ENCODE measurements around the gene C3orf33. TPM values are rescaled to one million over a fixed set of nuclear protein-coding genes. Genes with fewer than 3 reads are reported as not detected.

Gene C3orf33
- total RNA-seq, 3 donors from 2014 or later, result 1.7 to 3.3 (median 2.0) TPM

GRCh38 chr3:155753038-155753639 lies 52.9 kb downstream of the C3orf33 start:
- DNase-seq, result peak in 1 of 3 donors; percentile 23
- no peaks in the 10 kb centered on the region for H3K36me3 ChIP-seq (ENCODE audit: low read depth)
- ATAC-seq, result peak; percentile 45
- no peaks in the 10 kb centered on the region for H3K9me3 ChIP-seq
- intact Hi-C loops (cut with DNase I, micrococcal nuclease), result no loop called here
- no peaks in the 10 kb centered on the region for H3K4me1 ChIP-seq (ENCODE audit: low read depth)
- H3K4me3 ChIP-seq, result no peak overlapping the region
- TF ChIP-seq CTCF (IDR thresholded peaks at IDR 0.05), result no peak

- DNase-seq (no peak), ATAC-seq (no peak)
Observed at GRCh38 chr3:155748611-155749365, 57.3 kb downstream of the C3orf33 start.

GRCh38 chr3:155747946-155748290 lies 58.2 kb downstream of the C3orf33 start:
- H3K9me3 ChIP-seq, result no peaks in the 10 kb centered on the region
- TF ChIP-seq CTCF (IDR thresholded peaks at IDR 0.05), result no peak
- H3K36me3 ChIP-seq (ENCODE audit: low read depth), result no peaks in the 10 kb centered on the region
- peaks cover 6% of the 10 kb centered on the region for H3K4me1 ChIP-seq (ENCODE audit: low read depth)
- H3K4me3 ChIP-seq, result no peak overlapping the region
- ATAC-seq (no peak), DNase-seq (no peak)
- intact Hi-C loops (cut with DNase I, micrococcal nuclease), result no loop called here

More at GRCh38 chr3:155748611-155749365, 57.3 kb downstream of the C3orf33 start:
- Histone ChIP-seq H3K9me3 (no peaks in the 10 kb centered on the region), H3K4me3 (no peak overlapping the region), H3K4me1 (ENCODE audit: low read depth) (peaks cover under 1% of the 10 kb centered on the region), H3K36me3 (ENCODE audit: low read depth) (no peaks in the 10 kb centered on the region)
- intact Hi-C loops (cut with DNase I, micrococcal nuclease), result no loop called here
- TF ChIP-seq CTCF (IDR thresholded peaks at IDR 0.05), result no peak

- H3K36me3 ChIP-seq (ENCODE audit: low read depth), result no peaks in the 10 kb centered on the region
- H3K9me3 ChIP-seq, result no peaks in the 10 kb centered on the region
- intact Hi-C loops (cut with DNase I, micrococcal nuclease), result no loop called here
- DNase-seq, result no peak
- TF ChIP-seq CTCF (IDR thresholded peaks at IDR 0.05), result no peak
- peaks cover 6% of the 10 kb centered on the region for H3K4me1 ChIP-seq (ENCODE audit: low read depth)
- H3K4me3 ChIP-seq, result no peak overlapping the region
- ATAC-seq, result no peak
Observed at GRCh38 chr3:155747286-155747945, 58.7 kb downstream of the C3orf33 start.

- ATAC-seq (no peak), DNase-seq (no peak)
- Histone ChIP-seq H3K4me1 (ENCODE audit: low read depth) (peaks cover 6% of the 10 kb centered on the region), H3K9me3 (no peaks in the 10 kb centered on the region), H3K36me3 (ENCODE audit: low read depth) (no peaks in the 10 kb centered on the region), H3K4me3 (no peak overlapping the region)
- intact Hi-C loops (cut with DNase I, micrococcal nuclease), result no loop called here
- TF ChIP-seq CTCF (IDR thresholded peaks at IDR 0.05), result no peak
Observed at GRCh38 chr3:155746703-155747102, 59.4 kb downstream of the C3orf33 start.
